ENCODE data around the gene PLEKHG5. TPM values are rescaled to one million over a fixed set of nuclear protein-coding genes. Genes with fewer than 3 reads are reported as not detected.

Gene PLEKHG5
- total RNA-seq, 4 donors from 2014 or later, result 5.8 to 18.1 (median 12.0) TPM

DNA sequence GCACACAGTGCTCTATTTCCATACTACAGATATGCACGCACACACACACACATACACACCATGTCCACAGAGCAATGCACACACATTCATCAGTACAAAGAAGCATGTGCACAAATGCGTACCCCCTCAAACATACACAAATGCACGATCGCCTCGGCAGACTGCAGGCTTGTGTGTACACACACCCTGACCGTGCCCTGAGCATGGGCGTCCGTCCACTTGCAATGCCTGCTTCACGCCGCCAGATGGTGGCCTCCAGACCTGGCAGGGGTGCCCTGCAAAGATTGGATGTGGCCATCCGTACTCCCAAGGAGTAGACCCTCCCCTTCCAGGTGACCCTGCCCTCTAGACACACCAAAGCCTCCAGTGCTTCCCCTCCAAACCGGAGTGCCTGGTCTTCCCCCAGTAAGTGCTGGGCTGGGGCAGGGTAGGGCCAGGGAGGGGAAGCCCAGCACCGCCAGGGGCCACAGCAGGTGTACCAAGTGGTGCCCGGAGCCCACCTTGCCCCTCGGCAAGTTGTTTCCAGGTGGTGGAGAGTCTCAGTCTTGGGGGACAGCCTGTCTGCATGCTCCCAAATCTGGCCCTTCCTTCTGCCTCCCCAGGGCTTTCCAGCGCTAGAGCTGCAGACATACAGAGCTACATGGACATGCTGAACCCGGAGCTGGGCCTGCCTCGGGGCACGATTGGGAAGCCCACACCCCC, 46.3 kb downstream of the PLEKHG5 start:
- no peak for TF ChIP-seq POLR2A (IDR thresholded peaks at IDR 0.05; ENCODE audit: low read depth)
- TF ChIP-seq, protein P1, sequence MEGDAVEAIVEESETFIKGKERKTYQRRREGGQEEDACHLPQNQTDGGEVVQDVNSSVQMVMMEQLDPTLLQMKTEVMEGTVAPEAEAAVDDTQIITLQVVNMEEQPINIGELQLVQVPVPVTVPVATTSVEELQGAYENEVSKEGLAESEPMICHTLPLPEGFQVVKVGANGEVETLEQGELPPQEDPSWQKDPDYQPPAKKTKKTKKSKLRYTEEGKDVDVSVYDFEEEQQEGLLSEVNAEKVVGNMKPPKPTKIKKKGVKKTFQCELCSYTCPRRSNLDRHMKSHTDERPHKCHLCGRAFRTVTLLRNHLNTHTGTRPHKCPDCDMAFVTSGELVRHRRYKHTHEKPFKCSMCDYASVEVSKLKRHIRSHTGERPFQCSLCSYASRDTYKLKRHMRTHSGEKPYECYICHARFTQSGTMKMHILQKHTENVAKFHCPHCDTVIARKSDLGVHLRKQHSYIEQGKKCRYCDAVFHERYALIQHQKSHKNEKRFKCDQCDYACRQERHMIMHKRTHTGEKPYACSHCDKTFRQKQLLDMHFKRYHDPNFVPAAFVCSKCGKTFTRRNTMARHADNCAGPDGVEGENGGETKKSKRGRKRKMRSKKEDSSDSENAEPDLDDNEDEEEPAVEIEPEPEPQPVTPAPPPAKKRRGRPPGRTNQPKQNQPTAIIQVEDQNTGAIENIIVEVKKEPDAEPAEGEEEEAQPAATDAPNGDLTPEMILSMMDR (IDR thresholded peaks at IDR 0.05), result peak in 1 of 3 experiments; percentile 45
- WGBS, result 68% methylated on average over 10 of the region's 19 CpGs
- no peak for DNase-seq (ENCODE audit: extremely low spot score)
- peaks cover 10 to 34% (median 32%) of the 10 kb centered on the region in 4 donors for H3K4me1 ChIP-seq
- intact Hi-C loops (cut with DNase I), result no loop called here
- H3K9me3 ChIP-seq, result no peaks in the 10 kb centered on the region
- peaks cover 0 to 94% (median 41%) of the 10 kb centered on the region in 4 donors for H3K27me3 ChIP-seq
- no peak overlapping the region for H3K27ac ChIP-seq (replicated peaks in 1 of 4)
- no peaks in the 10 kb centered on the region for H3K36me3 ChIP-seq
- no peak overlapping the region for H3K4me3 ChIP-seq

DNA sequence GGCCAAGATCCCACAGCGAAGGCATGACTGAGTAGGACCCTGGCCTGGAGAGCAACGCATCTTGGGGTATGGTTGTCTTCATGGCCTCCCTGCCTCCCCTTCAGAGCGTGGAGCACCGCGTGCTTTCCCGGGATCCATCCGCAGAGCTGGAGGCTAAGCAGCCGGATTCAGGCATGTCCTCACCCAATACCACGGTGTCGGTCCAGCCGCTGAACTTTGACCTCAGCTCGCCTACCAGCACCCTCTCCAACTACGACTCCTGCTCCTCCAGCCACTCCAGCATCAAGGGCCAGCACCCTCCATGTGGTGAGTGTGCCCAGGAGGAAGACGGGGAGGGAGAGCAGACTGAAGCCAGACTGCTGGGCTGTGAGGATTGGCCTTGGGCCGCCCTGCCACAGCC, 47.1 kb downstream of the PLEKHG5 start:
- no peak for DNase-seq (ENCODE audit: extremely low spot score)

DNA sequence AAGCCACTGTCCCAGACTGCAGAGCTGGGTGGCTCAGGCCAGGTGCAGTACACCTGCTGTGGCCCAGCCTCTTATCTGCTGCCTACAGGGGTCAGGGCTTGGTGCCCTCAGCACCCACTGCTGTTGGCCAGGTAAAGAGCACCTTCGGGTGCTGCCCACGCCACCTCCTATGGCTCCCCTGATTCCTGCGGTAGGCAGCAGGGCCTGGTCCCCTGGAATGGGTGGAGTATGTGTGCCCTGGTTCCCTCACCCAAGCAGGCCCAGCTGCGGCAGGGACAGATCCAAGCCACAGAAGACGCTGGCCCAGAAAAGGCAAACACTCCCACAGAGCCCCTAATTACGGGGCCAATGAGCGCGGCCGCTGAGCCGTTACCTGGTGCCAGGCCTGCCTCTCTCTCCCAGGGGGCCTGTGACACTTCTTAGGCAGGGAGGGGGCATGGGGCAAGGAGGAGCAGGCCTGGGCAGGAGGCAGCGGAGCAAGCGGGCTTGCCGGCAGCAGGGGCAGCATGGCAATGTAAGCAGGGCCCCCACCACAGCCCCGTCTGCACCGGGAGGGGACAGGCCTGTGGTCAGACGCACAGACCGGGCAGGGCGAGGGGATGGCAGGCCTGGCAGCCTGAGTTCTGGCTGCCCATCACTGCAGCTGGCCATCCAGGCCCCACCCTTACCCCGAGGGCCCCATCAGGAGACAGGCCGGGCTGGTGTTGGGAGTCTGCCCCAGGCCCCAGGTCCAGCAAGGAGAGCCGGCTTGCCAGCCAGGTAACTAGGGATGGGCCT, 47.9 kb downstream of the PLEKHG5 start:
- Histone ChIP-seq H3K4me1 (peaks cover 10 to 31% (median 28%) of the 10 kb centered on the region in 4 donors), H3K36me3 (no peaks in the 10 kb centered on the region), H3K27me3 (peaks cover 0 to 94% (median 40%) of the 10 kb centered on the region in 4 donors), H3K9me3 (no peaks in the 10 kb centered on the region), H3K27ac (replicated peaks in 1 of 4) (no peak overlapping the region), H3K4me3 (no peak overlapping the region)
- WGBS, result 73% methylated on average over 3 of the region's 21 CpGs
- TF ChIP-seq, protein P1 (IDR thresholded peaks at IDR 0.05), result no peak
- DNase-seq (ENCODE audit: extremely low spot score), result no peak
- intact Hi-C loops (cut with DNase I), result no loop called here

More for the DNA sequence above, 47.1 kb downstream of the PLEKHG5 start:
- Histone ChIP-seq H3K27ac (replicated peaks in 1 of 4) (no peak overlapping the region), H3K27me3 (peaks cover 0 to 94% (median 40%) of the 10 kb centered on the region in 4 donors), H3K36me3 (no peaks in the 10 kb centered on the region), H3K4me1 (peaks cover 10 to 38% (median 36%) of the 10 kb centered on the region in 4 donors), H3K4me3 (no peak overlapping the region), H3K9me3 (no peaks in the 10 kb centered on the region)
- no peak for TF ChIP-seq POLR2AphosphoS5 (IDR thresholded peaks at IDR 0.05)
- TF ChIP-seq POLR2A (IDR thresholded peaks at IDR 0.05; ENCODE audit: low read depth), result no peak
- TF ChIP-seq EP300 (IDR thresholded peaks at IDR 0.05), result no peak
- TF ChIP-seq, protein P1 (IDR thresholded peaks at IDR 0.05), result no peak
- 85% methylated on average over 5 of the region's 15 CpGs for WGBS
- intact Hi-C loops (cut with DNase I), result no loop called here

DNA sequence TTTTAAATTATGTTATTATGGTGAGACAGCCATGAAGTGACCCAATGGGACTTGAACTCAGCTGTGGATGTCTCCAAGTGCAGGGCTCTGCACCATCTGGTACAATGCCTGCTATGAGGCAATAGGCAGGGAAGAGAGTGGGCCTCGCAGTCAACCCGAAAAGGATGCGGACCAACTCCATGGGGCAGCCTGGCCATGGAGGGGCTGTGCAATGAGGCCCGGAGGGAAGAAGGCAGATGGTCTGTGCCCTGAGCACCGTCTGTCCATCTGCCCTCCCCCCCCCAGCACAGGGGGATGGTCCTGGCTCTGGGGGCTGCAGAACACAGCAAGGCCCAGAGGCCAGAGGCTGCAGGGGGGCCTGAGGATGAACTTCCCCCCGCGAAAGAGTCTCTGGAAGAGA, 49.9 kb downstream of the PLEKHG5 start:
- Histone ChIP-seq H3K27ac (replicated peaks in 1 of 4) (no peak overlapping the region), H3K4me1 (peaks cover 0 to 11% (median 10%) of the 10 kb centered on the region in 4 donors), H3K4me3 (no peak overlapping the region), H3K27me3 (peaks cover 0 to 94% (median 28%) of the 10 kb centered on the region in 4 donors), H3K9me3 (no peaks in the 10 kb centered on the region), H3K36me3 (no peaks in the 10 kb centered on the region)
- WGBS, result 76% methylated on average over 6 of the region's 7 CpGs
- TF ChIP-seq POLR2AphosphoS5 (IDR thresholded peaks at IDR 0.05), result no peak
- no peak for TF ChIP-seq POLR2A (IDR thresholded peaks at IDR 0.05; ENCODE audit: low read depth)
- no peak for TF ChIP-seq EP300 (IDR thresholded peaks at IDR 0.05)
- TF ChIP-seq, protein P1 (IDR thresholded peaks at IDR 0.05), result no peak
- DNase-seq (ENCODE audit: extremely low spot score), result no peak
- intact Hi-C loops (cut with DNase I), result no loop called here
